Measurements from ENCODE around the gene IFRD2.

- no peak for TF ChIP-seq CTCF (IDR thresholded peaks at IDR 0.05)
- no peak for TF ChIP-seq POLR2A (IDR thresholded peaks at IDR 0.05)
Measured at GRCh38 chr3:50270422-50271224, 21.6 kb downstream of the IFRD2 start.
